ENCODE data around the gene HIP1R. TPM values are rescaled to one million over a fixed set of nuclear protein-coding genes. Genes with fewer than 3 reads are reported as not detected.

Gene HIP1R
- total RNA-seq, 1 experiment from 2014 or later, result 44.6 TPM

DNA sequence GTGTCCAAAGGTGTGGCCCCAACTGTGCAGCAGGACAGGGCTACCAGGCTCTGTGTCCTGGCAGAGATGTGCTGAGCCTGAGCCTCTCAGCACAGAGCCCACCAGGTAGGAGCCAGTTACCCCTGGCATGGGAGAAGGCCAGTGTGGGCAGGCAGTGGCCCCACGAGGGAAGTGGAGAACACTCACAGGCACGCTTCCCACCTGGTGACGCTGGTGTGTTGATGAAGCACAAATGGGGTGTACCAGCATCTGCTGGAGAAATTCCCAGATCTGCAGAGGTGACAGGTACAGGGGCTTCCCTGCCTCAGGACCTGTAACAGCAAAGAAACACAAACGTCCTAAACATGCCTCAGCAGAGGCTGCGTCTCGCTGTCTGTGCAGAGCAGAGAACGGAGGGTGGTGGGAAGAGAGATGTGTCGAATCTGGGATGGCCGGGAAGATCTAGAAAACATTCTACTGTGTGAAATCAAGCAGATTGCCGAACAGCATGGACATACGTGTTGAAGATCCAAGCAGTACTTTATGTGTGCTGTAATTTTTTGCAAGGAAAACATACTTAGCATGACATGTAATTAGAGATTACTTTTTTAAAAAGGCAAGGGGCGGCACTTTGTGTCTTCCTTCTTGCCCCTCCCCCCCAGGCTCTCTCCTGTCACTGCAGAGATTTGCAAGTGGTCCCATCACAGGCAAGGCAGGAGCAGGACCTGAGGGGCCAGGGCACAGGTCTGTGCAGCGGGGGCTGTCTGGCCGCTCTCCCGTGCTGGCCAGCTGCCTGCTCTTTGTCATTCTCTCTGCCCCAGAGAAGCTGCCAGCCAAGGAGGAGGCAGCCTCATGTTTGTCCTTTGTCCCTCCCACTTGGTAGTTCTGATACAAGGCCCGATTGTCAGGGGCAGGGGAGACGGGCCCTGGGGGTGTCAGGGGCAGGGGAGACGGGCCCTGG lies 17.3 kb downstream of the HIP1R start:
- Mint-ChIP-seq H3K9me3 (ENCODE audit: unreplicated experiment) (no peaks in the 10 kb centered on the region), H3K36me3 (ENCODE audit: insufficient read depth, unreplicated experiment) (no peaks in the 10 kb centered on the region), H3K27me3 (ENCODE audit: insufficient read depth, unreplicated experiment) (no peaks in the 10 kb centered on the region), H3K4me1 (ENCODE audit: insufficient read depth, unreplicated experiment) (peaks cover 10% of the 10 kb centered on the region), H3K4me3 (ENCODE audit: unreplicated experiment) (peak overlapping the region; percentile 28), H3K27ac (ENCODE audit: low read depth, unreplicated experiment) (peak overlapping the region; percentile 81)
- POLR2A ChIA-PET, result interaction anchor here (0.6 to 1.5 kb wide), 3 partner anchors 8 to 59 kb away, joined by 3 to 5 read pairs (median 5); no protein-coding TSS in a partner anchor
- DNase-seq (ENCODE audit: unreplicated experiment), result no peak
- BruUV-seq (replicated peaks), result no TSS peak
- intact Hi-C loops (cut with micrococcal nuclease), result no loop called here
- CTCF ChIA-PET, result interaction anchor here (0.6 to 0.9 kb wide), 3 partner anchors 11 to 192 kb away, joined by 3 to 4 read pairs (median 4); no protein-coding TSS in a partner anchor
- TF ChIP-seq, protein P1, sequence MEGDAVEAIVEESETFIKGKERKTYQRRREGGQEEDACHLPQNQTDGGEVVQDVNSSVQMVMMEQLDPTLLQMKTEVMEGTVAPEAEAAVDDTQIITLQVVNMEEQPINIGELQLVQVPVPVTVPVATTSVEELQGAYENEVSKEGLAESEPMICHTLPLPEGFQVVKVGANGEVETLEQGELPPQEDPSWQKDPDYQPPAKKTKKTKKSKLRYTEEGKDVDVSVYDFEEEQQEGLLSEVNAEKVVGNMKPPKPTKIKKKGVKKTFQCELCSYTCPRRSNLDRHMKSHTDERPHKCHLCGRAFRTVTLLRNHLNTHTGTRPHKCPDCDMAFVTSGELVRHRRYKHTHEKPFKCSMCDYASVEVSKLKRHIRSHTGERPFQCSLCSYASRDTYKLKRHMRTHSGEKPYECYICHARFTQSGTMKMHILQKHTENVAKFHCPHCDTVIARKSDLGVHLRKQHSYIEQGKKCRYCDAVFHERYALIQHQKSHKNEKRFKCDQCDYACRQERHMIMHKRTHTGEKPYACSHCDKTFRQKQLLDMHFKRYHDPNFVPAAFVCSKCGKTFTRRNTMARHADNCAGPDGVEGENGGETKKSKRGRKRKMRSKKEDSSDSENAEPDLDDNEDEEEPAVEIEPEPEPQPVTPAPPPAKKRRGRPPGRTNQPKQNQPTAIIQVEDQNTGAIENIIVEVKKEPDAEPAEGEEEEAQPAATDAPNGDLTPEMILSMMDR (IDR thresholded peaks at IDR 0.05; ENCODE audit: unreplicated experiment), result no peak

DNA sequence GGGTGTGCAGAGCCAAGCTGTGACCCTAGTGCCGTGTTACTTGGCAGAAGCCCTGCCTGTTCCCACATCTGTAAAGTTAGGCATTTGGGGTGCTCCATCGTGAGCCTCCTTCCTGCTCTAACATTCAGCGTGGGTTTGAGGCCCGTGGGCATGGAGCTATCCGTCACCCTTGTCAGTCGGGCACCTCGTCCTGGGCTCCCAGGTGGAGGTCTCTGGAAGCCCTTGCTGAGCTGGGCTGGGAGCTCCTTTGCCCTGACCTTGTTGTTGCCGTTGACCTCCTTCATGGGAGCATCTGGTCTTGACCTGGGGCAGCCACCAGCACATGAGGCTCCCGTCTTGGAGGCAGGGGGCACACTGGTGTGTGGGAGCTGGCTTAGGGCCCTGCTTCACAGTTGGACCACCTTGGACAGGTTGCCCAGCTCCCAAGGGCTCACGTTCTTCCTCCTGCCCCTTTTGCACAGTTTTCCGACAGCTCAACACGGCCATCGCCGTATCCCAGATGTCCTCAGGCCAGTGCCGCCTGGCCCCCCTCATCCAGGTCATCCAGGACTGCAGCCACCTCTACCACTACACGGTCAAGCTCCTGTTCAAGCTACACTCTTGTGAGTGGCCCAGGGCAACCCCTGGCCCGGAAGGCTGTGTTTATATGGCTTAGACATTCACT lies 18.5 kb downstream of the HIP1R start:
- no peak for DNase-seq (ENCODE audit: unreplicated experiment)
- Mint-ChIP-seq H3K27me3 (ENCODE audit: insufficient read depth, unreplicated experiment) (no peaks in the 10 kb centered on the region), H3K9me3 (ENCODE audit: unreplicated experiment) (no peaks in the 10 kb centered on the region), H3K4me3 (ENCODE audit: unreplicated experiment) (no peak overlapping the region), H3K27ac (ENCODE audit: low read depth, unreplicated experiment) (no peak overlapping the region), H3K4me1 (ENCODE audit: insufficient read depth, unreplicated experiment) (peaks cover 10% of the 10 kb centered on the region), H3K36me3 (ENCODE audit: insufficient read depth, unreplicated experiment) (no peaks in the 10 kb centered on the region)
- ChIA-PET CTCF (interaction anchor here (0.9 to 1.2 kb wide), 4 partner anchors 12 to 190 kb away, joined by 3 to 6 read pairs (median 4); no protein-coding TSS in a partner anchor), POLR2A (interaction anchor here (0.7 to 1.3 kb wide), 2 partner anchors 21 to 838 kb away, joined by 3 to 4 read pairs; no protein-coding TSS in a partner anchor)
- TF ChIP-seq, protein P1 (IDR thresholded peaks at IDR 0.05; ENCODE audit: unreplicated experiment), result no peak
- intact Hi-C loops (cut with micrococcal nuclease), result no loop called here
- BruUV-seq (replicated peaks), result no TSS peak

DNA sequence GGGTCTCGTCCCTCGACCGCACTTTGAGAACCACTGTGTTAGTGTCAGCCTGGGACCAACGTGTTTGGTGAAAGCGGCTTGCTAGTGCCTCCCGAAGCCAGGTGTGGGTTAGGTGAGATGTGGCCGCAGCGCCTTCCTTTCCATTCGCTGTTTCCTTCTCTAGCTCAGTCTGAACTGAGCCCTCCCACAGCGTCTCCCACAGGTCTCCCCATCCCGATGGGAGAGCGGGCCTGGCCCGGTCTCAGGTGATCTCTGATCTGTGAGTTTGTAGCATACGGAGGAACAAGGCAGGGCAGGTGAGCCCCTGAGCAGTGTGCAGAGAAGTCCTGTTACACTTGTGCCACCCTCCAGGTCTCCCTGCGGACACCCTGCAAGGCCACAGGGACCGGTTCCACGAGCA lies 19.3 kb downstream of the HIP1R start:
- ChIA-PET CTCF (interaction anchor here (1.2 kb wide), 1 partner anchor 98 kb away, joined by 3 read pairs; no protein-coding TSS in a partner anchor), POLR2A (interaction anchor here (0.7 to 1.3 kb wide), 2 partner anchors 21 to 839 kb away, joined by 3 to 4 read pairs; no protein-coding TSS in a partner anchor)
- H3K27me3 Mint-ChIP-seq (ENCODE audit: insufficient read depth, unreplicated experiment), result no peaks in the 10 kb centered on the region
- no peaks in the 10 kb centered on the region for H3K36me3 Mint-ChIP-seq (ENCODE audit: insufficient read depth, unreplicated experiment)
- H3K9me3 Mint-ChIP-seq (ENCODE audit: unreplicated experiment), result no peaks in the 10 kb centered on the region
- DNase-seq (ENCODE audit: unreplicated experiment), result no peak
- peaks cover 10% of the 10 kb centered on the region for H3K4me1 Mint-ChIP-seq (ENCODE audit: insufficient read depth, unreplicated experiment)
- H3K27ac Mint-ChIP-seq (ENCODE audit: low read depth, unreplicated experiment), result no peak overlapping the region
- BruUV-seq (replicated peaks), result no TSS peak
- no peak overlapping the region for H3K4me3 Mint-ChIP-seq (ENCODE audit: unreplicated experiment)
- TF ChIP-seq, protein P1 (IDR thresholded peaks at IDR 0.05; ENCODE audit: unreplicated experiment), result no peak
- intact Hi-C loops (cut with micrococcal nuclease), result no loop called here

Data from MCF 10A (cell line).